GM18909 (cell line): ENCODE results near the gene TMEM212.

Experiments used
- ATAC-seq: cut with Tn5 transposase; IDR thresholded peaks from one replicate; pipeline ENCODE4 v1.9.1; 2021; ENCODE audit warnings: mild to moderate bottlenecking; ENCODE audit not compliant: unreplicated experiment, poor library complexity

TMEM212 gene

DNA sequence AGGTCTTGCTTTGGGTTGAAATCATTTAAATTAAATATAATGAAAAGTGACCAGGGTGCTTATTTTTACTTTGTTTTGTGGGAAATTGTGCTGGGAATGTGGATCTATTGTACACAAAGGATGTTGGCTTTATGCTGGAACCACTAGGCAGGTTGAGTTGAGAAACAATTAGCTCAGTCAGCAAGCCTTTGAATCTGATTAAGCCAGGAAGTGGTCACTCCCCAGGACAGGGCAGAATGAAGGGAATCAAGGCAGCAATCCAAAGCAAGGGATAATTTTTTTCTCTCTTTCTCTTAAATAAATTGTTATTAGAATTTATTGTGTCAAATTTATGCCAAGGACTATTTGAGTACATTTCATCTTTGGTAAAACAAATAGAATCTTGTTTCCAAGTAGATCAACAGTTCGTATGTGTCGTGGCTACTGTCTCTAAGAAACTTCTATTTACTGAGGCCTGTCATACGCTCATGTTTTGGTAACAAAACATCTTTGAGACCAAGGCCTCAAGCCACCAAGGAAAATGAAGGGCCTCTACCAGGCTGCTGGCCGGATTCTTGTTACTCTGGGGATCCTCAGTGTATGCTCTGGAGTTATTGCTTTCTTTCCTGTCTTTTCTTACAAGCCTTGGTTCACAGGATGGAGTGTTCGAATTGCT is at the start of gene TMEM212:
TMEM212 (plus strand) TSS at position 486 of the 655 bp plus-strand sequence; CDS start at position 521, 35 bp downstream.
- no peak for ATAC-seq

- ATAC-seq = no peak
Measured at GRCh38 chr3:171796625-171797264, 46.4 kb upstream of the TMEM212 start.

- ATAC-seq = peak; percentile 80
Measured at GRCh38 chr3:171797265-171797679, 45.9 kb upstream of the TMEM212 start.

DNA sequence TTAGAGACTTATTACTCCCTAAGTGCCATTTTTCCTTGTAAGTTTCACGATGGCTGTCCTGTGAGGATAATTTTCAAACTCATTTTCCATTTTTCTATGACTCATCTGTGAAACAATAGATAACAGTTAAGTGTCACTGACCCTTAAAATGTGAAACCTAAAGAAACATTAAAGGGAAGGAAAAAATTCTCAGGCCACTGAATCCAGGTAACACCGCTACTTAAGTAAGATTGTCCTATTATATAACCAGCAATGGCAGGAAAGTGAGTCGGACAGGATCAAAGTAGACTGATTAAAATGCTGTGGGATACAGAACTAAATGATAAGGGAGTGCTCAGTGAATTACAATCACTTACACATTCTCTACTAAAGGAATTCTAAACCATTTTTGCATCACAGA is 45.3 kb upstream of the TMEM212 start:
- peak; percentile 35 for ATAC-seq

GRCh38 chr3:171799501-171799900 is 43.6 kb upstream of the TMEM212 start:
- ATAC-seq = no peak

GRCh38 chr3:171801738-171802589 is 41.2 kb upstream of the TMEM212 start:
- no peak for ATAC-seq

DNA sequence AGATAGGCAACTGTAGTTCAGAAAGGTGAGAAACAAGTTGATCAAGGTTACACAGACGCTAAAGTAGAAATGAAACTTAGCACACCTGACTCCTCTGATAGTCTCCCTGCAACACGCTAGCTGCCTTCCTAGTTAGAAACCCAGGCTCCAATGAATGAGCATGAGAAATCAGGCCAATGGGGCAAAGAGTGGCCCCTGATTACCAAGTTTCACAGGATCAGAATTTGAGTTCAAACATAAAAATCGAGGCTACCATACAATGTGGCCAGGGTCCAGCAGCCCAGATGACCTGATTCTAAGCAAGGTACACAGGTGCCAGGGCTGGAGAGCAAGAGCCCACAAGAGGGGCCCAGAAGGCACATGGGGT is 40.6 kb upstream of the TMEM212 start:
- ATAC-seq = peak; percentile 41

DNA sequence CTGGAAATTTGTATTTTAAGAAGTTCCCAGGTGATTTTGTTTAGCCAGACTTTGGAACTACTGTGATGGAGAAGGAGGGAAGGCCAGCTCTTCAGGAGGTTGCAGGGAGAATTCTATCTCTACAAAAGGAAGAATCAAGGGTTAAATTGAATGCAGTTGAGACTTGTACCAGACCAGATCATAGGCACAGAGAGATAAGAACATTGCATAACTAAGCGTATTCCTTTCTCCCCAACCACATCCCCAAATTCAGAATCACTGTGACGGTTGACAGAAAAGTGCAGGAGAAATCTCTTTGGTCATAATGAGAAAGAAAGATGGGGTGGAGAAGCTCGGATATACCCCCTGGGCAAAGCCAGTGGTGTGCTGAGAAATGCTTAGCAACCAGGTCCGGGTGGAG is 40.1 kb upstream of the TMEM212 start:
- no peak for ATAC-seq

DNA sequence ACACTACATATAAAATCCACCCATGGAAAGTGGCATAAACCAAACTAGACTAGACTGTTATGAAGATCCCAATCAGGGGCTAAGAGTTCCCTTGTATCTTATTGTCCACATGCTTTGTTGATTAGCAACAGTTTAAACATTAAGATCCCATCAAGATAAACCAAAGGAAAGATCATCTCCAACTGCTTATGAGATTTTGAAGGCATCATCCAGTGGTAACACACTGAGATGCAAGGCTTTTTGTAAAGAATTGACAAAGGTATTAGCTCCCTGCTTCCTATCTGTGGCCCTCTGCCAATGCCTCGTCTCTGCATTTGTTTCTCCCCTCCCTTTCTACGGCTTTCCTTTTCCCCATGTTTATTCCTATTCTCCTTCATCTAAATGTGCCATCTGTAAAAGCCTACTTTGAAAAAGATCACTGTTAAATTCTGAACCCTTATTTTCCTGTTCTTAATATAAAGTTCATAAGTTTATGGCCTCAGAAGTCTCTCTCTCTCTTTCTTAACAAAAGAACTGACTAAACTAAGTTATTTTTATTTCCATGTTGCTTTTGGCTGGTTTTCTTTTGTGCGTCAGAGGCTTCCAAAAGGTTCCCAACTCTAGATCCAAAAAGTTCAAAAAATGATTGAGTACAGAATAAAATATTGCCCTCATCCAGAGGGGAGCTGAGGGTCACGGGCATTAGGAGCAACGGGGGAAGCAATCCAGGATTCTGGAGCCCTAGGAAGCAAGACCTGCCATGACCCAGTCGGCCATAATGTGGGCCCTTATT is 38.3 kb upstream of the TMEM212 start:
- ATAC-seq = no peak

DNA sequence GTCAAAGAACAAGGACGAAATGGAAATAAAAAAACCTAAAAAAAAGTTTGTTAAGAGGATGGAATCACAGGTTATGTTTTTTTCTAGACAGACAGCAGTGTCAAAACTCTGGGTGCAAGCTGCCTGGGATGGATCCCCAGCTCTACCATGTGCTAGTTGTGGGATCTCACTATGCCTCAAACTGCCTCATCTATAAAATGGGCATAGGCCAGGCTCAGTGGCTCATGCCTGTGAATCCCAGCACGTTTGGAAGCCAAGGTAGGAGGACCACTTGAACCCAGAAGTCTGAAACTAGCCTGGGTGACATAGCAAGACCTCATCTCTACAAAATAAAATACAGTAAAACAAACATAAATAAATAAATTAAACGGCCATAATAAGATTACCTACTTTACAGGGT is 37.5 kb upstream of the TMEM212 start:
- no peak for ATAC-seq

- no peak for ATAC-seq
Measured at GRCh38 chr3:171806200-171807128, 36.7 kb upstream of the TMEM212 start.

- no peak for ATAC-seq
Measured at GRCh38 chr3:171807129-171807675, 35.9 kb upstream of the TMEM212 start.

- no peak for ATAC-seq
Measured at GRCh38 chr3:171807806-171808205, 35.3 kb upstream of the TMEM212 start.

DNA sequence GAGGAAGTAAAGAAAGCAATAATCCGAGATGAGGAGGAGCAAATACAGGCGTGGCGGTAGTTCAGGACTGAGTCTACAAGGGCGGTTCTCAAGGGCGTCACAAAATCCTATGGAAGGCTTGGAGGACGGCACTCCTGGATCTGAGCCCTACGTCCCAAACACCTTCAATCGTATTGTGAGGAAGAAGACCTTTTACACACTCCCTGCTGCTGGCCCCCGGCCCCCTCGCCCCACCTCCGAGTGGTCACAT is 33.6 kb upstream of the TMEM212 start:
- ATAC-seq = peak; percentile 38

DNA sequence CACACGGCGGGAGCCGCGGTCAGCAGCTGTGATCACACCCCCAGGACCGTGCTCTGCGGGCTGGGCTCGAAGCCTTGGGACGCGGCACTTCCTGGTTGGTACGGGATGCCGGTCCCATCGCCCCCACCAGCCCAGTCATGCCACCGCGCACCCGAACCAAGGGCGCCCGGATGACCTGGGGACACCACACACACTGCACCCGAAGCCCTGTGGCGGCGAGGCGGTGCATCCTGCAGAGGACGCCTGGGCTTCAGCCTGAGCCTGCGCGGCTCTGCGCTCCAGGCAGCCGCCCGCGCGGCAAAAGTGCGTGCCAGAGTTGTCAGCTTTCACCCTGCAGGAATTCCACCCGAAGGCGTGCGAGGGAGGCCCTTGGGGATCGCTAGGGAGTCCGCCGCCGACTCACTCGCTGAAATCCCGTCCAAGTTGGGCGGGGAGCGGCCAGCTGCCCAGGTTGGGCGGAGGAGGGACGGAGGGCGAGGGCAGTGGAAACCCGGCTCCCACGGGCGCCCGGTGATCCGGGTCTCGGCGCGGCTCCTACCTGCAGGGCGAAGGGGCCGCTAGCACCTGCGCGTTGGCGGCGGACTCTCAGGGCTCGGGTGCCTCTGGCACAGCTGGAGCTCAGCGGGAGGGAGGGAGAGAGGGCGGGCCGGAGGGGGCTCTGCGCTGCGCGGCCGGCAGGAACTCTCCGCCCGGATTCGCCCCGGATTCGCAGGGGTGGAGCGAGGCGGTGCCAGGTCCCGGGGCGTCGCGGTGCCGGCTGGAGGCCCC is 33.1 kb upstream of the TMEM212 start, which contains the start of gene PLD1:
PLD1 (minus strand) TSS at position 623 of the 768 bp plus-strand sequence. CDS start 72,432 bp downstream, outside the sequence.
- peak; percentile 62 for ATAC-seq

DNA sequence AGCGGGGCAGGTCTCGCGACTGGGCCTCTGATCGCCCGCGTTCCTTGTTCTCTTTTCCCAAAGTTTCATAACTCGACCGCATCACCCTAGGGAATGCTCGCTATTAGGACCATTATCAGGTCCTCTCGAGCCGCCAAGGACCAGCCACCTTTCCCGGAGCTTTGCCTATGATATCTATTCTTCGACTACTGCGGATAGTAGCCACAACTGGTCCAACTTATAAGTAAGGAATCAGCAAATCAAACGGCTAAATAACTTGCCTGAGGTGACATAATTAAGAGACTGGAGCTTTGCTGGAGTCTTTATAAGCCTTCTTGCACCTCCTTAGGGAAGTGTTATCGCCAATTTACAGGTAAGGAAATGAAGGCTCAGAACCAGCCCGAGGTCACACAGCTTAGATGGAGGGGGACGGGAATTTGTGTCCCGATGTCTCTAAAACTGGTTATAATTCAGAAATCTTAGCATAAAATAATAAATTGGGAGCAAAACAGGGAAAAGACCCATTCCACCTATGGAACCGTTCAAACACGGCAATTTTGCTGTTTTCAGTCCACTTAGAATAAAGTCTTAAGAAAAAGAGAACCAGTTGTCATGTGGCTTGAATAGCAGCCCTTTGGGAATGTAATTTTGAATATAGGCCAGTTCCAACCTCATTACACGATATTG is 32.4 kb upstream of the TMEM212 start:
- ATAC-seq = no peak

DNA sequence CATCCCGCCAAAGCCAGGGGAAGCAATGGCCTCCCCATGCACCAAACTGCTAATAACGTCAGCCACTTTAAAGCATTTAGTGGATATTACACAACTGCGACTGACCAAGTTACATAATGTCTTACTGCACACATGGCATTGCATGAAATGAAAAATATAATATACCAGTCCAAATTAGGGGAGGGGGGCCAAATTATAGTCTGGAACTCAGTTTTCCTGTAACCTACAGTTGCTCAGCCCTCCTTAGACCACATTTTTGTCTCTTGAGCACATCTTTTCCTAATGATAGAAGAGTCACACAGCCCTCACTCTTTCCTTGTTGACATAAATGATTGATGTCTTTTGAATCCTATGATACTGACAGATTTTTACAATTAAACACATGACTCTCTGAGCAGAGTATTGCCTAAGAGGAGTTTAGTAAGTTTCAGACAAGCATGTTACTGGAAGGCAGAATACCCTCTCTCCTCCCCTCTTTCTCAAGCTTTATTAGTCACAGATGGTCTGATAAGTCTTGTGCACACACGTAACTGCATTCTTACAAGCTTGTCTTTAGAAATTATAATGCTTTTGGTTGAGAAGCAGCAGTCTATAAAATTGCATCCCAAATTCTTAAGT is 31.7 kb upstream of the TMEM212 start:
- ATAC-seq = no peak

DNA sequence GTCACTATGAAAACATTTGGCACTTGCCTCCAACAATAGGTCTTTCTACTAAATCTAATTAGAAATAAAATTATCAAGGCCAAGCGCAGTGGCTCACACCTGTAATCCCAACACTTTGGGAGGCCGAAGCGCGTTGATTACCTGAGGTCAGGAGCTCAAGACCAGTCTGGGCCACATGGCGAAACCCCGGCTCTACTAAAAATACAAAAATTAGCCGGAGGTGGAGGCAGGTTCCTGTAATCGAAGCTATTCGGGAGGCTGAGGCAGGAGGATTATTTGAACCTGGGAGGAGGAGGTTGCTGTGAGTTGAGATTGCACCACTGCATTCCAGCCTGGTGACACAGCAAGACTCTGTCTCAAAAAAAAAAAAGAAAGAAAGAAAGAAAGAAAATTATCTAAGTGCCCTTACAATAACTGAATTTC is 31.2 kb upstream of the TMEM212 start:
- ATAC-seq = no peak
